ENCODE data around the gene MYO3B.

DNA sequence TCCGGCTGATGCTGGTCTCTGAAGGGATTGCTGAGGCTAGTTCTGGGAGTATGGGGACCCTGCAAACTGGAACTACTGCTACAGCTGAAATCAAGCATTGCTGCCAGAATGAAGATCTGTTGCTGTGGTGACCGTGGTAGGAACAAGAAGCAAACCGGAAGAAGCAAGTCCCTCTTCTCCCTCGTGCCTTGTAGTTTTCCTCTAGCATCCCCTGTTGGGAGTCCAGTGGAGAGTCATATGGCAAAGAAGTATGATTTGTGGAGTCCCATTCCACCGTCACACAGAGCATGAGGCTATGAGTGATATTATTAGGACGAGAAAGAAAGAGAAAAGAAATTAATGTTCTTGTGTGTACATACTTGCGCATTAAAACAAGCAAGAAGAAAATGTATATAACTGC is 398.3 kb downstream of the MYO3B start:
- TF ChIP-seq, protein P1, sequence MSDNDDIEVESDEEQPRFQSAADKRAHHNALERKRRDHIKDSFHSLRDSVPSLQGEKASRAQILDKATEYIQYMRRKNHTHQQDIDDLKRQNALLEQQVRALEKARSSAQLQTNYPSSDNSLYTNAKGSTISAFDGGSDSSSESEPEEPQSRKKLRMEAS (IDR thresholded peaks at IDR 0.05) = no peak
- TF ChIP-seq YY1 (IDR thresholded peaks at IDR 0.05; ENCODE audit: low read depth) = no peak
- no peak for TF ChIP-seq USF1 (IDR thresholded peaks at IDR 0.05)
- no peak for TF ChIP-seq REST (IDR thresholded peaks at IDR 0.05; ENCODE audit: low read depth)
- no peak for TF ChIP-seq CREB1 (IDR thresholded peaks at IDR 0.05; ENCODE audit: low read depth)
- TF ChIP-seq CEBPB (IDR thresholded peaks at IDR 0.05) = no peak
- no peak for TF ChIP-seq EP300 (IDR thresholded peaks at IDR 0.05; ENCODE audit: borderline replicate concordance)
- no peak for TF ChIP-seq TAF1 (IDR thresholded peaks at IDR 0.05; ENCODE audit: low read depth)
- TF ChIP-seq NFIC (IDR thresholded peaks at IDR 0.05) = no peak
- no peak for TF ChIP-seq TCF12 (IDR thresholded peaks at IDR 0.05; ENCODE audit: low read depth)
- TF ChIP-seq ZBTB7A (IDR thresholded peaks at IDR 0.05; ENCODE audit: low read depth) = no peak
- TF ChIP-seq RAD21 (IDR thresholded peaks at IDR 0.05; ENCODE audit: low read depth) = no peak
- no peak for TF ChIP-seq EGR1 (IDR thresholded peaks at IDR 0.05)
- TF ChIP-seq TEAD4 (IDR thresholded peaks at IDR 0.05) = no peak
